Caco-2 (cell line): Measurements from ENCODE around the gene THEM5. TPM values are rescaled to one million over a fixed set of nuclear protein-coding genes. Genes with fewer than 3 reads are reported as not detected.

Source experiments
- BruUV-seq: library from RNA; stranded (reverse); fragments of 400-500 nt; replicated peaks from 2 replicates; lab custom pipeline; 2021; lab: Mats Ljungman, UMichigan
- CTCF ChIA-PET: fragments of 300-600 bp; sonication (Branson Sonifier 250); formaldehyde crosslinking; loops from one replicate; lab custom pipeline; 2022; ENCODE audit warnings: antibody characterized with exemption; lab: Charles Lee
- POLR2A ChIA-PET: fragments of 300-600 bp; sonication (Branson Sonifier 250); formaldehyde crosslinking; loops from one replicate; lab custom pipeline; 2022; ENCODE audit warnings: antibody characterized with exemption; lab: Charles Lee
- DNase-seq, 2 experiments: peaks; one replicate each; pipeline versions ENCODE4 v3.0.0 to v3.0.0-alpha.2; 2020 to 2022
- H3K27me3 ChIP-seq: replicated peaks from 2 replicates; pipeline ENCODE4 v1.6.0; 2011; ENCODE audit warnings: low read length; ENCODE audit not compliant: control insufficient read depth, insufficient read depth
- H3K36me3 ChIP-seq: 2 replicates; pipeline ENCODE4 v1.5.1; 2011; ENCODE audit warnings: low read length; ENCODE audit not compliant: control insufficient read depth, insufficient read depth
- H3K4me1 ChIP-seq: fragments of 250-450 bp; sonication (Bioruptor Pico); 2 replicates; pipeline ENCODE4 v1.5.1; 2020; ENCODE audit warnings: mild to moderate bottlenecking
- H3K4me3 ChIP-seq: 2 replicates; pipeline ENCODE4 v1.5.1; 2011; ENCODE audit warnings: low read depth, mild to moderate bottlenecking, control low read depth, low read length
- H3K9me3 ChIP-seq: fragments of 250-450 bp; sonication (Bioruptor Pico); 2 replicates; pipeline ENCODE4 v1.5.1; 2020; ENCODE audit warnings: mild to moderate bottlenecking, moderate library complexity
- H3K27ac Mint-ChIP-seq: one replicate; pipeline ENCODE4 v1.8.0; 2022; ENCODE audit warnings: mixed read lengths; ENCODE audit not compliant: unreplicated experiment
- H3K27me3 Mint-ChIP-seq: one replicate; pipeline ENCODE4 v1.8.0; 2022; ENCODE audit warnings: mixed read lengths; ENCODE audit not compliant: insufficient read depth, unreplicated experiment
- H3K36me3 Mint-ChIP-seq: one replicate; pipeline ENCODE4 v1.8.0; 2022; ENCODE audit warnings: mild to moderate bottlenecking, mixed read lengths; ENCODE audit not compliant: insufficient read depth, unreplicated experiment
- H3K4me1 Mint-ChIP-seq: one replicate; pipeline ENCODE4 v1.8.0; 2022; ENCODE audit warnings: low read depth, mixed read lengths; ENCODE audit not compliant: unreplicated experiment
- H3K4me3 Mint-ChIP-seq: one replicate; pipeline ENCODE4 v1.8.0; 2022; ENCODE audit warnings: mild to moderate bottlenecking, moderate library complexity, mixed read lengths; ENCODE audit not compliant: unreplicated experiment
- H3K9me3 Mint-ChIP-seq: one replicate; pipeline ENCODE4 v1.8.0; 2022; ENCODE audit warnings: mixed read lengths; ENCODE audit not compliant: unreplicated experiment
- intact Hi-C: fragments of 100-400 bp; cut with micrococcal nuclease; formaldehyde crosslinking; loops from one replicate; pipeline ENCODE4 v1.10.0; 2022; ENCODE audit not compliant: unreplicated experiment
- total RNA-seq: library from RNA; stranded (reverse); gene quantifications from 2 replicates; pipeline ENCODE4 v1.2.3, GENCODE V29; 2022
- TF ChIP-seq, protein P1 (sequence below), 2 experiments: fragments of 200-600 bp in 1 of 2; IDR thresholded peaks; 1 replicate in 1 of 2; 2 replicates in 1 of 2; pipeline versions ENCODE4 v1.5.1 to v1.8.0; 2011 to 2022; ENCODE audit warnings: antibody characterized with exemption in 1 of 2, control low read depth in 1 of 2, inconsistent platforms in 1 of 2, low read depth in 1 of 2, low read length in 1 of 2, mild to moderate bottlenecking in 1 of 2, moderate library complexity in 1 of 2; ENCODE audit not compliant: insufficient read depth in 1 of 2, severe bottlenecking in 1 of 2, unreplicated experiment in 1 of 2

THEM5 gene
- total RNA-seq, 1 experiment from 2014 or later, result not detected

DNA sequence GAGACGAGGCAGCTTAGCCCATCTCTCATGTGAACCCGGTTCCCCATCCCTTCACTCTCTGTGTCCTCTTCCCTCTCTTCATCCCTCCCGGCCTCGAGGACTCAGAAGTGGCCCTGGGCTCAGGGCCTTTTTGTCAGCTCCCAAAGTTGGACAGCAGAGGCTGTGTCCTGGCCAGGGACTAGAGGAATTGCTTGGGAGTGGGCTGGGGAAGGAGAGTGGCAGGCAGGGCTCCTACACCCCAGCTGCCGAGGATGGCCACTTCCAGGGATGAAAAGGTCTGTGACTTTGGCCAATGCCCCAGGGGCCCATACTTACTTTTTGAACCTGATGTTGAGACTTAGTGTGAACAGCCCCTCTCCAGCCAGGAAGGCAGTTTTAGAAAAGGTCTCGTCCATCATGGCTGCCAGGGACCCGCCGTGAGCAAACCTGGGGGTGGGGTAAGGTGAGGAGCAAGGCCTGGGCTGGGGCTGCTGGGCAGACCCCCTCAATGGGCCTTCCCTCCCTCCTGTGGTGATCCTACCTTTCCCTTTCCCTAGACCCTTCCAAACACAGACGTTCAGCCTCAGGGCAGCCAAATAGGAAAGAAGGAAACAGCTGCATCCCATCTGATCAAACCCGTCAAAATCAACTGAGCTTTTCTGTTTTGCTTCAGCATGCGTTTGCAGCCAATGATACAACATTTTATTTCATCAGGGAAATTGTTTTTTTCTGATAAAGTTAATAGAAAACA is 5.5 kb downstream of the THEM5 start:
- CTCF ChIA-PET, result interaction anchor here (0.6 kb wide), 1 partner anchor 60 kb away, joined by 3 read pairs; no protein-coding TSS in a partner anchor
- no peaks in the 10 kb centered on the region for H3K4me1 Mint-ChIP-seq
- no peak for DNase-seq
- no peaks in the 10 kb centered on the region for H3K4me1 ChIP-seq
- TF ChIP-seq, protein P1, sequence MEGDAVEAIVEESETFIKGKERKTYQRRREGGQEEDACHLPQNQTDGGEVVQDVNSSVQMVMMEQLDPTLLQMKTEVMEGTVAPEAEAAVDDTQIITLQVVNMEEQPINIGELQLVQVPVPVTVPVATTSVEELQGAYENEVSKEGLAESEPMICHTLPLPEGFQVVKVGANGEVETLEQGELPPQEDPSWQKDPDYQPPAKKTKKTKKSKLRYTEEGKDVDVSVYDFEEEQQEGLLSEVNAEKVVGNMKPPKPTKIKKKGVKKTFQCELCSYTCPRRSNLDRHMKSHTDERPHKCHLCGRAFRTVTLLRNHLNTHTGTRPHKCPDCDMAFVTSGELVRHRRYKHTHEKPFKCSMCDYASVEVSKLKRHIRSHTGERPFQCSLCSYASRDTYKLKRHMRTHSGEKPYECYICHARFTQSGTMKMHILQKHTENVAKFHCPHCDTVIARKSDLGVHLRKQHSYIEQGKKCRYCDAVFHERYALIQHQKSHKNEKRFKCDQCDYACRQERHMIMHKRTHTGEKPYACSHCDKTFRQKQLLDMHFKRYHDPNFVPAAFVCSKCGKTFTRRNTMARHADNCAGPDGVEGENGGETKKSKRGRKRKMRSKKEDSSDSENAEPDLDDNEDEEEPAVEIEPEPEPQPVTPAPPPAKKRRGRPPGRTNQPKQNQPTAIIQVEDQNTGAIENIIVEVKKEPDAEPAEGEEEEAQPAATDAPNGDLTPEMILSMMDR (IDR thresholded peaks at IDR 0.05; ENCODE audit: insufficient read depth in 1 of 2, low read depth in 1 of 2, low read length in 1 of 2, severe bottlenecking in 1 of 2, unreplicated experiment in 1 of 2), result no peak
- H3K36me3 ChIP-seq, result no peaks in the 10 kb centered on the region
- intact Hi-C loops, result no loop called here
- H3K9me3 Mint-ChIP-seq, result no peaks in the 10 kb centered on the region
- H3K9me3 ChIP-seq, result no peaks in the 10 kb centered on the region
- BruUV-seq, result no TSS peak
- no peak overlapping the region for H3K4me3 ChIP-seq
- H3K36me3 Mint-ChIP-seq, result no peaks in the 10 kb centered on the region
- H3K27me3 ChIP-seq, result no peaks in the 10 kb centered on the region
- POLR2A ChIA-PET, result no interaction called here
- H3K4me3 Mint-ChIP-seq, result no peak overlapping the region
- H3K27ac Mint-ChIP-seq, result no peak overlapping the region
- peaks cover 3% of the 10 kb centered on the region for H3K27me3 Mint-ChIP-seq

DNA sequence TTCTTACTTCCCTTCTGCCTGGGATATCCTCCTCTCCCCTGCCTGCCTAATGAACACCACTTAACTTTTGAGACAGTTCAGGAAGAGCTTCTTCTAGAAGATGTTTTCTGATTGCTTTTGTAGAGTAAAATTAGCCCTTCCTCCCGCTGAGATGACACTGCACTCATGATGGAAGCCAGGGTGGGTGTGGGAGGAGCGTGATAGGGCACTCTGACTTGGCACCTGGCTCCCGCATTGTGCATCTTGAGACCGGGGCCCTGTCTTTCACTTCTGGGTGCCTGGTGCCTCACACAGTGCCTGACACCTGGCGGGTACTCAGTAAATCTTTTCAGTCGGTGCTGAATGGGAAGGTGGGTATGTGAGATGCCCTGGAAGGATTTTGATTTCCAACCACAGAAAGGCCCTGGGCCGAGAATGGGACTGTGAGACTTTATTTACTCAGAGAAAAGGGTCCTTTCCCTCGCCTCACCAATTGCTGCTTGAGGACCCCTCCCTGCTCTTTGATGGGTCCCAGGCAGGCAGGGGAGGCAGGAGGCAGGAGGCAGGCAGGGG is 6.8 kb downstream of the THEM5 start:
- no TSS peak for BruUV-seq
- H3K4me1 Mint-ChIP-seq, result no peaks in the 10 kb centered on the region
- TF ChIP-seq, protein P1 (IDR thresholded peaks at IDR 0.05; ENCODE audit: insufficient read depth in 1 of 2, low read depth in 1 of 2, low read length in 1 of 2, severe bottlenecking in 1 of 2, unreplicated experiment in 1 of 2), result no peak
- intact Hi-C loops, result no loop called here
- CTCF ChIA-PET, result no interaction called here
- no peak overlapping the region for H3K27ac Mint-ChIP-seq
- Histone ChIP-seq H3K27me3 (no peaks in the 10 kb centered on the region), H3K36me3 (no peaks in the 10 kb centered on the region), H3K4me3 (no peak overlapping the region), H3K9me3 (no peaks in the 10 kb centered on the region), H3K4me1 (no peaks in the 10 kb centered on the region)
- no peak for DNase-seq
- POLR2A ChIA-PET, result interaction anchor here (1.2 kb wide), 1 partner anchor 62 kb away, joined by 3 read pairs; no protein-coding TSS in a partner anchor
- H3K36me3 Mint-ChIP-seq, result no peaks in the 10 kb centered on the region
- H3K9me3 Mint-ChIP-seq, result no peaks in the 10 kb centered on the region
- H3K4me3 Mint-ChIP-seq, result no peak overlapping the region
- peaks cover 3% of the 10 kb centered on the region for H3K27me3 Mint-ChIP-seq

DNA sequence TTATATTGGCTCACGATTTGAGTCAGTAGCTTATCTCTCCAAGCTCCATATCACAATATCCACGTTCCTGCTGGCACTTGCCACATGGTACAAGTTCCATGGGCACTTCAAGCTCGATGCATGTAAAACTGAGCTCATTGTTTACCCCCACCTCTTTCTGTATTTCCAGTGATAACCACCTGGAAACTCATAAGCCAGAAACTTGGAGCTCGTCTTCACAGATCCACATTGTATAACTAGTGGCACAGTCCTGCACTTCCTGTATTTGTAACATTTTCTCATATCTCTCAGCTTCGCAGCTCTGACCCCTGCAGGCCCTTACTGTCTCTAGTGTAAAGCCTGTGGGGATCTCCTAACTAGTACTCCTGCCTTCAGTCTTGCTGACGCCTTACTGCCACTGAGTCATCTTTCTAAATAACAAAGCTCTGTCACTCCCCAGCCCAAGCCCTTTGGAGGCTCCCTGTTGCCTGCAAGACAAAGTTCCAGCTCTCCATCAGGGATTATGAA is 7.4 kb downstream of the THEM5 start:
- no peaks in the 10 kb centered on the region for H3K36me3 Mint-ChIP-seq

More for the DNA sequence above, 7.4 kb downstream of the THEM5 start:
- Mint-ChIP-seq H3K9me3 (no peaks in the 10 kb centered on the region), H3K27me3 (peaks cover 3% of the 10 kb centered on the region), H3K4me1 (no peaks in the 10 kb centered on the region), H3K27ac (no peak overlapping the region), H3K4me3 (no peak overlapping the region)
- intact Hi-C loops, result no loop called here
- H3K4me3 ChIP-seq, result no peak overlapping the region
- POLR2A ChIA-PET, result interaction anchor here (1.2 kb wide), 1 partner anchor 63 kb away, joined by 3 read pairs; no protein-coding TSS in a partner anchor
- H3K9me3 ChIP-seq, result no peaks in the 10 kb centered on the region
- TF ChIP-seq, protein P1 (IDR thresholded peaks at IDR 0.05; ENCODE audit: insufficient read depth in 1 of 2, low read depth in 1 of 2, low read length in 1 of 2, severe bottlenecking in 1 of 2, unreplicated experiment in 1 of 2), result peak in 1 of 2 experiments; percentile 20
- DNase-seq, result no peak
- H3K27me3 ChIP-seq, result no peaks in the 10 kb centered on the region
- BruUV-seq, result no TSS peak
- H3K36me3 ChIP-seq, result no peaks in the 10 kb centered on the region
- CTCF ChIA-PET, result no interaction called here
- no peaks in the 10 kb centered on the region for H3K4me1 ChIP-seq
